ENCODE measurements around the gene LRRC8C. TPM values are rescaled to one million over a fixed set of nuclear protein-coding genes. Genes with fewer than 3 reads are reported as not detected.

Gene LRRC8C
- total RNA-seq, 1 experiment from 2014 or later, result 8.4 TPM

- intact Hi-C loops (cut with micrococcal nuclease), result no loop called here
- CTCF ChIA-PET, result no interaction called here
- Histone ChIP-seq H3K27ac (ENCODE audit: low read depth, low read length) (no peak overlapping the region), H3K79me2 (ENCODE audit: insufficient read depth, low read length) (no peaks in the 10 kb centered on the region), H3K4me3 (replicated peaks in 1 of 2; ENCODE audit: low read depth in 1 of 2, low read length in 2 of 2) (no peak overlapping the region), H3K9me3 (ENCODE audit: control insufficient read depth in 1 of 2, insufficient read depth in 1 of 2, low read depth in 1 of 2, low read length in 2 of 2) (no peaks in the 10 kb centered on the region), H2AFZ (ENCODE audit: low read depth, low read length, poor library complexity, severe bottlenecking) (no peak overlapping the region), H3K9me2 (ENCODE audit: insufficient read depth) (no peaks in the 10 kb centered on the region), H3K36me3 (ENCODE audit: control insufficient read depth in 1 of 2, insufficient read depth in 2 of 2, low read length in 2 of 2) (peaks cover 0 to 5% of the 10 kb centered on the region in 2 experiments; a peak in 1 of 4 replicates), H3K4me2 (ENCODE audit: low read length) (no peak overlapping the region), H3K9ac (ENCODE audit: low read length) (no peak overlapping the region), H3K27me3 (ENCODE audit: insufficient read depth, low read length) (no peaks in the 10 kb centered on the region), H3K4me1 (ENCODE audit: control insufficient read depth in 1 of 2, insufficient read depth in 2 of 2, low read length in 2 of 2) (no peaks in the 10 kb centered on the region), H4K20me1 (ENCODE audit: insufficient read depth) (no peaks in the 10 kb centered on the region)
- TF ChIP-seq EZH2 (IDR thresholded peaks at IDR 0.05) (no peak), SP1 (IDR thresholded peaks at IDR 0.05; ENCODE audit: low read depth) (no peak), CEBPB (IDR thresholded peaks at IDR 0.05; ENCODE audit: low read depth) (no peak), MAX (IDR thresholded peaks at IDR 0.05) (no peak), TCF7L2 (IDR thresholded peaks at IDR 0.05; ENCODE audit: borderline replicate concordance, extremely low read depth, insufficient read depth, insufficient read length) (no peak), ATF3 (IDR thresholded peaks at IDR 0.05) (no peak), ELF1 (IDR thresholded peaks at IDR 0.05; ENCODE audit: borderline replicate concordance, low read depth) (no peak), REST (IDR thresholded peaks at IDR 0.05; ENCODE audit: low read depth) (no peak), ZFX (IDR thresholded peaks at IDR 0.05) (no peak), YY1 (IDR thresholded peaks at IDR 0.05; ENCODE audit: extremely low read depth, insufficient replicate concordance, low read depth, low read length) (no peak), CTCF (IDR thresholded peaks at IDR 0.05 in 2 of 3, conservative IDR thresholded peaks at IDR 0.05 in 1 of 3; ENCODE audit: borderline replicate concordance in 1 of 3, insufficient read depth in 1 of 3, low read depth in 2 of 3, low read length in 2 of 3) (no peak), RAD21 (IDR thresholded peaks at IDR 0.05; ENCODE audit: low read depth) (no peak), SRF (IDR thresholded peaks at IDR 0.05; ENCODE audit: low read depth) (no peak)
- POLR2A ChIA-PET, result no interaction called here
- no TSS peak for BruUV-seq (replicated peaks)
- RAD21 ChIA-PET (ENCODE audit: low non-redundant PET in 1 of 2, low total read pairs in 2 of 2, uncharacterized antibody in 2 of 2, unreplicated experiment in 2 of 2), result no interaction called here
- ATAC-seq, result no peak
- DNase-seq (ENCODE audit: low read depth, low spot score), result no peak
These were observed 78.3 kb downstream of the LRRC8C start for GRCh38 chr1:89711140-89711778.

Data from HCT116 (cell line).